ENCODE results near the gene CD70. TPM values are rescaled to one million over a fixed set of nuclear protein-coding genes. Genes with fewer than 3 reads are reported as not detected.
"Not testable (repeated sequence)": the region's sequence is repeated elsewhere in the genome, so short reads cannot be mapped to it uniquely, and the experiment has no call there.

The CD70 gene
- total and polyA plus RNA-seq, 10 donors: 0.69 to 7.3 (median 3.4) TPM

DNA sequence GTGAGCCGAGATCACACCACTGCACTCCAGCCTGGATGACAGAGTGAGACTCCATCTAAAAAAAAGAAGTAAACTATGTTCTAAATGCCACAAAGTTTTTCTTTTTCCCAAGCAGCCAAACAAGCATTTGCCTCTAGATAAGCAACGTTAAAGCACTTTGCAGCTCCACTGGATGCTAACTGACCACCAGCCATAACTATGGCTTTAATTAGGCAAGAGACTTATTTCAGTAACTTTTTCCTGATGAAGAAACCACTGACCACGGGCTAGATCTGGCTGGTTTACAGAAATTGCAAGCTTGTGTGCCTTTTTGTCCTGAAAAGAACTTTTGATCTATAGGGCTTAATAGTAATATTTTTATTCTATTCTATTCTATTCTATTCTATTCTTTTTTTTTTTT, 22.1 kb downstream of the CD70 start:
- Histone ChIP-seq H3K36me3 (no peaks in the 10 kb centered on the region), H3K27me3 (replicated peaks in 1 of 7) (peaks cover 0 to 41% (median 0%) of the 10 kb centered on the region in 7 donors), H3K9me3 (peaks cover 0 to 24% (median 9%) of the 10 kb centered on the region in 8 donors), H3K27ac (no peak overlapping the region), H3K4me3 (no peak overlapping the region), H3K4me1 (no peaks in the 10 kb centered on the region)
- 43 to 70% (median 52%) methylated on average over 3 of the region's 3 CpGs for WGBS, 5 donors
- DNase-seq: no peak
- TF ChIP-seq POLR2AphosphoS5 (IDR thresholded peaks at IDR 0.05) (no peak), POLR2A (IDR thresholded peaks at IDR 0.05) (no peak)
- TF ChIP-seq, protein P1, sequence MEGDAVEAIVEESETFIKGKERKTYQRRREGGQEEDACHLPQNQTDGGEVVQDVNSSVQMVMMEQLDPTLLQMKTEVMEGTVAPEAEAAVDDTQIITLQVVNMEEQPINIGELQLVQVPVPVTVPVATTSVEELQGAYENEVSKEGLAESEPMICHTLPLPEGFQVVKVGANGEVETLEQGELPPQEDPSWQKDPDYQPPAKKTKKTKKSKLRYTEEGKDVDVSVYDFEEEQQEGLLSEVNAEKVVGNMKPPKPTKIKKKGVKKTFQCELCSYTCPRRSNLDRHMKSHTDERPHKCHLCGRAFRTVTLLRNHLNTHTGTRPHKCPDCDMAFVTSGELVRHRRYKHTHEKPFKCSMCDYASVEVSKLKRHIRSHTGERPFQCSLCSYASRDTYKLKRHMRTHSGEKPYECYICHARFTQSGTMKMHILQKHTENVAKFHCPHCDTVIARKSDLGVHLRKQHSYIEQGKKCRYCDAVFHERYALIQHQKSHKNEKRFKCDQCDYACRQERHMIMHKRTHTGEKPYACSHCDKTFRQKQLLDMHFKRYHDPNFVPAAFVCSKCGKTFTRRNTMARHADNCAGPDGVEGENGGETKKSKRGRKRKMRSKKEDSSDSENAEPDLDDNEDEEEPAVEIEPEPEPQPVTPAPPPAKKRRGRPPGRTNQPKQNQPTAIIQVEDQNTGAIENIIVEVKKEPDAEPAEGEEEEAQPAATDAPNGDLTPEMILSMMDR (IDR thresholded peaks at IDR 0.05 in 8 of 11, conservative IDR thresholded peaks at IDR 0.05 in 3 of 11): no peak
- intact Hi-C loops (cut with DNase I; ENCODE audit: low total_unique reads): no loop called here

DNA sequence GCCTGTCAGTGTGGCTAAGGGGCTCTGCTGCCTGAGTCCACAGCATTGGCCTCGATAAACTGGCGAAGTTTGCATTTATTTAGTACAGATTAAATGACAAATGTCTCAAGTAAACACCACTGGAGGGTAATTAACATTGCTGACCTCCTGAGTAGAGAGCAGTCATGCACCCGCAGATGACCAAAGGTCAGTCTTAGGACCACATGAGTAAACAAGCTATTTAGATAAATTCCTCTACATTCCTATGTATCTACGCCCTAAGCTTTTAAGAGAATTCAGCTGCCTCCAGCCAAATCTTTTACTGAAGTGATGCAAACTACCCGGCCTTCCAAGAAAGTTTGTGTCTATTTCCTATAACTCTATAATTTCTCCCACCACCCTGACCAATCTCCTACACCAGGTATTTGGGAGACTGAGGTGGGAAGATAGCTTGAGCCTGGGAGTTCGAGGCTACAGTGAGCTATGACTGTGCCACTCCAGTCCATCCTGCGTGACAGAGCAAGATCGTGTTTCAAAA, 22.9 kb downstream of the CD70 start:
- intact Hi-C loops (cut with DNase I; ENCODE audit: low total_unique reads): no loop called here
- peaks cover 0 to 27% (median 10%) of the 10 kb centered on the region in 8 donors for H3K9me3 ChIP-seq
- no peaks in the 10 kb centered on the region for H3K4me1 ChIP-seq
- DNase-seq: no peak
- TF ChIP-seq POLR2A (IDR thresholded peaks at IDR 0.05) (no peak), POLR2AphosphoS5 (IDR thresholded peaks at IDR 0.05) (no peak)
- TF ChIP-seq, protein P1 (IDR thresholded peaks at IDR 0.05 in 8 of 11, conservative IDR thresholded peaks at IDR 0.05 in 3 of 11): no peak
- no peak overlapping the region for H3K27ac ChIP-seq
- H3K27me3 ChIP-seq (replicated peaks in 1 of 7): peaks cover 0 to 34% (median 0%) of the 10 kb centered on the region in 7 donors
- no peaks in the 10 kb centered on the region for H3K36me3 ChIP-seq
- 67 to 80% (median 71%) methylated on average over 8 of the region's 8 CpGs for WGBS, 5 donors
- H3K4me3 ChIP-seq: no peak overlapping the region

DNA sequence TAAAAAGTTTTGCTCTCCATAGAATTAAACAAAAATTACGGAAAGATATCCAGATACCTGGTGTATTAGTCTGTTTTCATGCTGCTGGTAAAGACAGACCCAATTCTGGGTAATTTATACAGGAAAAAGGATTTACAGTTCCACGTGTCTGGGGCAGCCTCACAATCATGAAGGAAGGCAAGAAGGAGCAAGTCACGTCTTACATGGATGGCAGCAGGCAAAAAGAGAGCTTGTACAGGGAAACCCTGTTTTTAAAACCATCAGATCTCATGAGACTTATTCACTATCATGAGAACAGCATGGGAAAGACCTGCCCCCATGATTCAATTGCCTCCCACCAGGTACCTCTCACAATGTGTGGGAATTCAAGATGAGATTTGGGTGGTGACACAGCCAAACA, 24.2 kb downstream of the CD70 start:
- H3K4me1 ChIP-seq; DNase-seq; H3K4me3 ChIP-seq; H3K27ac ChIP-seq; intact Hi-C loops (cut with DNase I; ENCODE audit: low total_unique reads); H3K36me3 ChIP-seq: not testable (repeated sequence)
- peaks cover 0 to 26% (median 10%) of the 10 kb centered on the region in 8 donors for H3K9me3 ChIP-seq
- peaks cover 0 to 28% (median 0%) of the 10 kb centered on the region in 7 donors for H3K27me3 ChIP-seq (replicated peaks in 1 of 7)
- WGBS, 5 donors: 62 to 78% (median 68%) methylated on average over 3 of the region's 3 CpGs

DNA sequence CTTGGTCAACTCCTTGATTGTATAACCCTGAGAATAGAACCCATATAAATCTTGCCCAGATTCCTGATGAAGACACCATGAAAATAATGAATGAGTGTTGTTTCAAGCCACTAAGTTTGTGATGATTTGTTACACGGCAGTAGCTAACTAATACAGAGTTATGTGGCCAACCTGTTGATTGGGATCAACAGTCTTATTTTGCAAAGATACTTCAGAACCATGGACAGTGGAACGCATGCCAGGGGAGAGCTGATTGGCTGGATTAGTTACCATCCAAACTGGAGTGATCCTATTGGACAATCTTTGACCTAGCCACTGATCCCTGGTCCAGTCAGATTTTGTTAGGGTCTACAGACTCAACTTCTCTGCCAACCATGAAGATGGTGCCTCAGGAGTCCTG, 26.6 kb downstream of the CD70 start:
- H3K27ac ChIP-seq: no peak overlapping the region
- TF ChIP-seq, protein P1 (IDR thresholded peaks at IDR 0.05 in 8 of 11, conservative IDR thresholded peaks at IDR 0.05 in 3 of 11): no peak
- TF ChIP-seq POLR2A (IDR thresholded peaks at IDR 0.05): no peak
- no peak overlapping the region for H3K4me3 ChIP-seq
- peaks cover 0 to 19% (median 0%) of the 10 kb centered on the region in 7 donors for H3K27me3 ChIP-seq (replicated peaks in 1 of 7)
- intact Hi-C loops (cut with DNase I; ENCODE audit: low total_unique reads): no loop called here
- no peaks in the 10 kb centered on the region for H3K36me3 ChIP-seq
- DNase-seq: no peak
- peaks cover 0 to 17% (median 9%) of the 10 kb centered on the region in 8 donors for H3K9me3 ChIP-seq
- 66 to 77% (median 74%) methylated on average over 2 of the region's 2 CpGs for WGBS, 5 donors
- H3K4me1 ChIP-seq: no peaks in the 10 kb centered on the region

DNA sequence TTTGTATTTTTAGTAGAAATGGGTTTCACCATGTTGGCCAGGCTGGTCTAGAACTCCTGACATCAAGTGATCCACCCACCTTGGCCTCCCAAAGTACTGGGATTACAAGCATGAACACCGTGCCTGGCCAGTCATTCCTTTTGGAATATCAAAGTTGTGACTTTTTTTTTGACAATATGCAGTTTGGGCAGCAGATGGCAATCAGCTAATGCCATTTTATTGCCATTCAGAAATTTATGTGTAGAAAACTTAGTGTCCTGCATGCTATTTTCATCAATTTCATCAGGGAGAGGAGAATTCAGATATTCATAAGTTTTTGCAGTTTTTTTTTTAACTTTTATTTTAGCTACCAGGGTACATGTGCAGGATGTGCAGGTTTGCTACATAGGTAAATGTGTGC, 28.5 kb downstream of the CD70 start:
- H3K4me1 ChIP-seq; intact Hi-C loops (cut with DNase I; ENCODE audit: low total_unique reads); DNase-seq; H3K27ac ChIP-seq; H3K4me3 ChIP-seq; H3K36me3 ChIP-seq: not testable (repeated sequence)
- WGBS, 5 donors: 52 to 89% (median 69%) methylated on average over 1 of the region's 1 CpG
- H3K9me3 ChIP-seq: peaks cover 0 to 17% (median 9%) of the 10 kb centered on the region in 8 donors
- H3K27me3 ChIP-seq (replicated peaks in 1 of 7): peaks cover 0 to 19% (median 0%) of the 10 kb centered on the region in 7 donors
